GM19467 (cell line): Measurements from ENCODE around the gene NEAT1.

Experiments
- ATAC-seq: cut with Tn5 transposase; IDR thresholded peaks from one replicate; pipeline ENCODE4 v1.9.1; 2021; ENCODE audit warnings: mild to moderate bottlenecking, moderate library complexity; ENCODE audit not compliant: unreplicated experiment

NEAT1 gene

DNA sequence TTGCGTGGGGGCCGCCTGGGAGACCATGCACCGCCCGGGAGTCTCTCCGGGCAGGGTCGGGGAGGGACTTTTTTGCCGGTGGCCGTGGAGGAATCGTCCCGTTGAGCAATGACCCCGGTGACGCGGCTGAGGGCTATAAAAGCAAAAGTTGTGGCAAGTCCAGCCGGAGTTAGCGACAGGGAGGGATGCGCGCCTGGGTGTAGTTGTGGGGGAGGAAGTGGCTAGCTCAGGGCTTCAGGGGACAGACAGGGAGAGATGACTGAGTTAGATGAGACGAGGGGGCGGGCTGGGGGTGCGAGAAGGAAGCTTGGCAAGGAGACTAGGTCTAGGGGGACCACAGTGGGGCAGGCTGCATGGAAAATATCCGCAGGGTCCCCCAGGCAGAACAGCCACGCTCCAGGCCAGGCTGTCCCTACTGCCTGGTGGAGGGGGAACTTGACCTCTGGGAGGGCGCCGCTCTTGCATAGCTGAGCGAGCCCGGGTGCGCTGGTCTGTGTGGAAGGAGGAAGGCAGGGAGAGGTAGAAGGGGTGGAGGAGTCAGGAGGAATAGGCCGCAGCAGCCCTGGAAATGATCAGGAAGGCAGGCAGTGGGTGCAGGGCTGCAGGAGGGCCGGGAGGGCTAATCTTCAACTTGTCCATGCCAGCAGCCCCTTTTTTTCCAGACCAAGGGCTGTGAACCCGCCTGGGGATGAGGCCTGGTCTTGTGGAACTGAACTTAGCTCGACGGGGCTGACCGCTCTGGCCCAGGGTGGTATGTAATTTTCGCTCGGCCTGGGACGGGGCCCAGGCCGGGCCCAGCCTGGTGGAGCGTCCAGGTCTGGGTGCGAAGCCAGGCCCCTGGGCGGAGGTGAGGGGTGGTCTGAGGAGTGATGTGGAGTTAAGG is at the start of gene NEAT1:
NEAT1 (plus strand) TSS at position 166 of the 883 bp plus-strand sequence.
- no peak for ATAC-seq

DNA sequence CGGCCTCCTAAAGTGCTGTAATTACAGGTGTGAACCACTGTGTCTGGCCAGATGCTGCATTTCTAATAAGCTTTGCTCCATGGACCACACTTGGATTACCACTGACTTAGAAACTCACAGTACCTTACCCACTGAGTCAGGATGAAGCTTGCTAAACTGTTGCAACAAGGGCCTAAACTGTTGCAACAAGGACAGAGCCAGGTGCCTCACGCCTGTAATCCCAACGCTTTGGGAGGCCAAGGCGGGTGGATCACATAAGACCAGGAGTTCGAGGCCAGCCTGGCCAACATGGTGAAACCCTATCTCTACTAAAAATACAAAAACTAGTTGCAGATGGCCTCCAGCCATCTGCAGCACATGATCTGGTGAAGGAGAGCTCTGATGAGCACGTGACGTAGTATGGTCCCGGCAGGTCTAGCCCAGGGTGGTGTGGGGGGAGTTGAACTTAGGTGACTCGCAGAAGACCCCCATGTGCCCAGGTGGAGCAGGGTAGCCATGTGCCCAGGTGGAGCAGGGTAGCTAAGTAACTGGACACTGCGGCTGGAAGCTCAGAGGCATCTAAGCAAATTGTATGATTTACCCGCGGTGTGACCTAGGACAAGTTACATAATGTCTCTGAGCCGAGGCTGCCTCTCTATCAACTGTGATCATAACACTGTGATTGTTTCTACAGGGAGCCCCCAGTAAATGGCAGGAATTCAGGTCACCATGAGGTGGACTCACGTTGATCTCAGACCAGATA is 48.6 kb upstream of the NEAT1 start:
- no peak for ATAC-seq

DNA sequence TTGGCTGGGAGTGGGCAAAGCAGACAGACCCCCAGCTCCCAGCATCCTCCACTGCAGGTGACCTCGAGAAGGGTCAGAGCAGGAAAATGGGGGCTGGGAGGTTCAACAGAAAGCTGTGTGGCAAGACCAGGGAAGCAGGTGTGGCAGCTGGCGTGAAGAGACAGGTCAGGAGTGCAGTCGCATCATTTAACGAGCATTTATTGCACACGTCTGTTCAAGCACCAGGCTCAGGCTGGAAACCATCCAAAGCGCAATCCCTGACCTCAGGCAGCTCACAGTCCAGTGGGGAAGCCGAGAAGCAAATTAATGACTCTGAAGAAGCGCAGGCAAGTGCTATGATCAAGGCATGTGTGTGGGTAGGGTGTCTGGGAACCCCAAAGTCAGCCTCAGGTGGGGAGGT is 47.6 kb upstream of the NEAT1 start:
- ATAC-seq, result no peak

DNA sequence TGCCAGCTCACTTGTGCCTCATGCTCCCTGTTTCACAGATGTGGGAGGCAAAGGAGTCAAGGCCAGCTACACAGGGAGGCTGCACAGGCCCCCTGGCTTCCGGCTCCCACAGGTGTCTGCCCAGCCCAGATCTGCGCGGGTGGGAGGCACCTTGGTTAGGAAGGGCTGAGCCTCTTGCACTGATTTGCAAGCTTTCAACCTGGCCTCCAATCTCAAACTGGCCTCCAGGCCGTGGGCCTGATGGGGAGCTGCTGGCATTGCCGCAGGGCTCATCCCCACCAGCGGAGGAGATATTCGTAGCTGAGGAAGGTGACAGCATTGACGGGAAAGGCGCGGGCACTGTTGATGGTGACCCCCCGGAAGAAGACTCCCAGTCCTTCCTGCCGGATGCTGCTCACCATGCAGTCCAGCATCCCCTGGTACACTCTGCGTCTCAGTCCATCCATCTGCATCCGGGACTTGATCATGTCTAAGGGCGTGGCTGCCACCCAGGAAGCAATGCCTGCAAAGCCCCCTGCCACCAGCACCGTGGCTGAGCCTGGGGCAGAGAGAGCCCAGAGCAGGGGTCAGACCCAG is 46.4 kb upstream of the NEAT1 start:
- no peak for ATAC-seq

DNA sequence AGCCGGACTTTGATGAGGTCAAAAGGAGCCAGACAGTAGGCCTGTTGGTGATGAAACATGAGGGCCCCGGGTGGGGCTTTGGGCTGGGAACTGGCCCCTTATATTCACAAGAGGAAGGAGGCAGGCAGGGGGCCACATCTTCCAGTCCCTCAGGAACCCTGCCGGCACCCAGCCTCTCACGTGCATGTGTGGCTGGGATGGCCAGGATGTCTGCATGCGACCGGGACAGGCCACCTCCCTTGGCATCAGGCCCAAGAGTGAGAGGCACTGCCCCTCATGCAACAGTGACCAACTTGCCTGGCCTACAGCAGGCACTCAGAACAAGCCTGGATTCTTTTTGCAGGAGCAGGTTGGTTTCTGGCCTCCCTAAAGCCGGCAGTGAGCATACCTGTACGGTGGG is 45.6 kb upstream of the NEAT1 start:
- ATAC-seq, result no peak

DNA sequence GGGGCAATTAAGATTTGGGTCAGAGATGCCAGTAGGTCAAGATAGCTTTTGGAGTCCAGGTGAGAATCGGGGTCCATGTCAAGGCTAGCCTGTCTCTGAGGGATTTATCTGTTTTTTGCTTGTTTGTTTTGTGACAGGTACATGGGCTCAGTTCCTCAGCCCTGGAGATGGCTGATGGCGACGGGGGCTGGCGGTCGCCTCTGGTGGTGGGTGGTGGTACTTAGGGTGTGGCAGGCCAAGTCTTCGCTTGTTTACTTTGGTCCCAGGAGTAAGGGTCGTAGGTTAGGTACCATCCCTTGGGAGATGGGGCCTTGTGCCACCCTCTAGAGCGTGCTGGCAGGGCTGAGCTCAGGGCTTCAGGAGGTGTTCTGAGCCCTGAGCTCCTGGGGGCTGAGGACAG is 44.8 kb upstream of the NEAT1 start:
- ATAC-seq, result no peak

DNA sequence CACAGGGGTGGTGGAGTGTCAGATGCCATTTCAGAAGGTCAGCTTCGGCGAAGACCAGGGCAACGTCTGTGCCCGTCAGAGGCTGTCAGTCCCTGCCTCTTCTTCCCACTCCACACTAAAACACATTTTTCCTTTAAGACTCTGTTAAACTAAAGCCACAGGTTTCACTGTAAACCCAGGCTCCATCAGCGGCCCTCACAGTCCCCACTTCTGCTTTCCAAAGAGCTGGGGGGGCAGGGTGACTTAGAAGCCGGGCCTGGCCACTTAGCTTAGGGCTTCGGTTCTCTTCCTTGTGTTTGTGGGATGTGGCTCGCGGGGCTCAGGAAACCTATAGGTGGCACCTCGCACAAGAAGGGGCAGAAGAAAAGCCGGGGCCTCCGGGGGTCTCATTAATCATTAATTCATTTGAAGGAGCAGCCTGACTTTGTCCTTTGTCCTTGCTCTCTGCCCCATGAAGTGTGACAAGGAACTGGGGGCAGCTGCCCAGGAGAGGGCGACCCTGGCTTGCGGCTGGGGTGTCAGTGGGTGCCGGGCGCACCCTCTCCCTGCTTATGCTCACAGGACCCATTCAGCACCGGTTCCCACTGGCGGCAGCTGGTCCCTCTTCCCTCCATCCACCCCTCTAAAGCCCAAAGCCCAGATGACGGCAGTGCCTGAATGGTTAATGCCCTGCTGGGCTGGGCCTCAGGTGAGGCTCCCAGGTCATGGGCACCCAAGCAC is 44.2 kb upstream of the NEAT1 start:
- ATAC-seq, result no peak

DNA sequence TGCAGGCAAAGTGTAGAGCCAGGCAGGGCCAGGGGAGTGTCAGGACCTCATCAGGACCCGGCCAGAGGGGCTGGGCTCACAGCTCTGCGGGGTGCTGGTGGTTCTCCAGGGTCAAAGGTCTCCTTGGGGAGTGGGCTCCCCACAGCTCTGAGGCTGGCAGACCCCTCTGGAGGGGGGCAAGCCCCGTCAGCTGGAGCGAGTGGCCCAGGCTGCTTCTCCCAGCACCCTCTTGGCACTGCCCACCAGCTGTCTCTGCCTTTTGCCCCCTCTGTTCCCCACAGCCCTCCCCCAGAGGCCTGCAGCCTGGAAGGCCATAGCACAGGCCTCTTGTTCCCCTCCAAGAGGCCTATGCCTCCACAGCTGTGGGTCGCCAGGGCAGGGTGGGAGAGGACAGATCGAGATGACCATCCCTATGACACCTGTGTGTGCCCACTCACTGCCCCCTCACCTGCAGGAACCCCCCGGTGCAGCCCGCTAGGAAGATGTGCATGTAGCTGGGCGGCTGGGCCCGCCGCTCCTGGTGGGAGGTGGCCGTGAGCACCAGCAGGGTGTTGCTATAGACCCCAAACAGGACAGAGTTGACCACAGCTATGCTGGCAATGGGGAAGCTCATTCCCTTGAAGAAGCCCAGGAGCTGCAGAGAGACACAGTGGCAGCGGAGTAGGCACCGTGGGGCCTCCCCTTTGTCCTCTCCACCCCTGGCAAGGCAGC is 43.5 kb upstream of the NEAT1 start:
- no peak for ATAC-seq

DNA sequence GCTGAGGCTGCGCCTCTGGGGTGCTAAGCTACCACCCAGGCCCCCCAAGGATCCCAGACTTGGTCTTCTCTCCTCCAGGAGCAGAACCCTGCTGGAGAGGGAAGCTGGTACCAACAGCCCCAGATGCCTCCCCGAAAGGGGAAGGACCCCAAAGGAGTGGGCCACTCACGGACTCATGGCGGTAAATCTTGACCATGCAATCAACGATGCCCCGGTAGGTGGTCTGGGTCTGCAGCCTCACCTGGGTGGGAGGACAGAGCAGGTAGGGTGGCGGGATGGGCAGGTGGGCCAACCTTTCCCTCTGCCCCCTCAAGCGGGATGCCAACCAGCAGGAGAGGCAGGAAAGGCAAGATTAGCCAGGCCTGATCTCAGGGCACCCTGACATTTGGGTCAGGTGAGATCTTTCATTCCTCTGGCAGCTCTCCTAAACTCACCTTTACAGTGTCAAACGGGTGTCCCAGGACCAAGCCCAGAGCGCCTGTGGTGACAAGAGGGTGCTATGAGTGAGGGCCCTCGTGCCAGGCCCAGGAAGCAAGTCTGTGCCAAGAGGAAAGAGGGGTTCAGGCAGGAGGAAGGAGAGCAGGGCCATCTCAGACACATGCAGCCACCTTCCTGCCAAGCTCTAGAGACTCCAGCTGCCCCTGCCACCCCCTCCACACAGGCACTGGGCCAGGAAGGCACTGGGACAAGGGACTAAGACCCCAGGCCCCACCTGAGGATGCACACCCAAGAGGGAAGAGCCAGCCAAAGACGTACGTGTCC is 42.7 kb upstream of the NEAT1 start:
- ATAC-seq, result no peak

DNA sequence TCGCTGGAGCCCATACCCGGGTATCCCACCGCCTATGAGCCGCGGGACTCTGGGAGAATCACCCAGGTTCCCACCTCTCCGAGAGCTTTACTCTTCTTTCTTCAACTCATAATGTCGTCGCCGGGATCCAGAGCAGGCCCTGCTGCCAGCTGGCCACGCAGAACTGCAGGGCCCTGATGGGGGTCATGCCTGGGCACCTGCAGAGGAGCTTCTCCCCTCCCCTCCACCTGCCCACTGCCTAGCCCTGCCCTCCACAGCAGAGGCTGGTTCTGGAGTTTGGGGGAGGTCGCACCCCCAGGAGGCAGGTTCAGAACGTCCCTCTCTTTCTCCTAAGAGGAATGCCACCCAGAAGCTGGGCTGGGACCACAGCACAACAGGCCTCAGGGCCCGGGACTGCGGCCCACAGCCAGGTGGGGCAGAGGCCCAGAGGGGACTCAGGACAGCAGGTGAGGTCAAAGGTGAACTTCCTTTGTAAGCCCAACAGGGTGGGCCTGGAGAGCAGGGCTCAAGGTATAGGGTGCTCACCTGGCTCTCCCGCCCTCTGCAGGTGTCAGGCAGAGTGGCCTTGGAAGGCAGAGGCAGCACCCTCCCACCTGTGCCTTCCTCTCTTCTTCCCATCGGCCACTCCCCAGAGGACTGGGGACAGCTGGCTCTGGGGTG is 42.0 kb upstream of the NEAT1 start:
- no peak for ATAC-seq

DNA sequence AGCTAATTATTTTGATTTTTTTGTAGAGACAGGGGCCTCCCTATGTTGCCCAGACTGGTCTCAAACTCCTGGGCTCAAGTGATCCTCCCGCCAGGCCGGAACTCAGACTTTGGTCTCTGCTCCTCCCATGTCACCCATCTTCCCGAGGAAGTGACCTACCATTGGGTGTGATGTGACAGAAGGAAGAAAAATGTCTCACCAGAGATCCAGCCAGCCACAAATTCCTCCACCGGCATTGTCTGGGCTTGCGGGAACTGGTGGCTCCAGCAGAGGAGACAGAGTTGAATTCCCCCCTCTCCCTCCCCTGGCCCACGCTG is 40.9 kb upstream of the NEAT1 start:
- peak; percentile 4 for ATAC-seq

DNA sequence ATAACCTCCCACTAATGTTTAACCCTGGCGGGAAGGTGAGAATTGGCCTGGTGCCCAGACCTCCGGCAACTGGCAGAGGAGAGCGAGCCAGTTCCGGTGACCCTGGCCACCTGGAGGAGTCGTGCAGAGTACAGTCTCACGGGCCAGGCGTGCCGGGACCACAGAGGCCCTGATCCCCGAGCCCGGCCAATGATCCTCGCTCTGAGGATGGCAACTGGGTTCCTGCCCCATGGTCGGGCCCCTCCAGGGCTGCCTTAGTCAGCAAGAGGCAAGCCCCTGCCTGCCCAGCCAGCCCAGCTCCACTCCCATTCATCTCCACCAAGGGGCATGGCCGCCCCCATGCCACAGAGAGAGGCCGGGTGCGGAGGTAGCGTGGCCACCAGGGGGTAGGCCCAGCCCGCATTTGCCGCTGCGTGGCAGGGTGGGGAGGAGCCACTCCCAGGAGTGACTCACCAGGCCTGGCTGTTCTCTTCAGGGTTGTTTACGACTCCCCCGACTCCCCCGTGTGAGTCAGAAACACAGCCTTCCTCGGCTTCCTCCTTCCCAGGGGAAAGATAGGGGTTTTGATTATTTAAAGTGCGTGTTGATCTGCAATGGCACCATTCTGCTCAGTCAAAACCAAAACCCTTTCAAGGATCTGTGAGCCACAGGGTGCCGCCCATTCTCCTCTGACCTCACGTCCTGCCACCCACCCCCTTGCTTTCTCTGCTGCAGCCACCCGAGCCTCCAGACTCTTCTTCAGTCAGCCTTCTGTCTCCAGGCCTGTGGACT is 40.4 kb upstream of the NEAT1 start, which contains the start of gene SLC25A45:
SLC25A45 (minus strand) TSS at position 614 of the 771 bp plus-strand sequence. CDS start 695 bp downstream, outside the sequence.
- peak; percentile 50 for ATAC-seq

DNA sequence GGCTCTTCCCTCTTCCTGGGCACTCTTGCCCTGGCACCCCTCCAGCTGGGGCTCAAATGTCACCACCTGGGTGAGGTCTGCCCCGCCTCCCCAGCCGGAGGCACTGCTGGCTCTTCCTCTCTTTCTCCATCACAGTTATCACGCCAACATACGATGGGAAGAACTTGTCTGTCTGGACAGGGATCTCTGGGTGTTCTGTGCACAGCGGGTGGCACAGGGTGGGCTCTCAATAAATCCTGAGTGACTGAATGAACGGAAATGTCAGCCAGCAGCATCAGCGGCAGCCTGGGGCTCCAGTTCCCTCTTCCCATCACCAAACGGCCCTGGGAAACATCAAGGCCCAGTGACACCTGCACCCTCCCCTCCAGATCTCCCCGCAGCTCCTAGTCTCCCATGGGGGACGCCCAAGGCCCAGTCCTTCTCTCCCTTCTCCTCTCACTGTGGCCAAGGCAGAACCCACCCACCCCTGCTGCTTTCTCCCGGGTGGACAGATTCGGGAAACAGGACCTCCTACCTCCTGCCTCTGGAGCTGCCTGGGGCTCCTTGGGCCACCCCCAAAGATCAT is 39.7 kb upstream of the NEAT1 start:
- ATAC-seq, result no peak

DNA sequence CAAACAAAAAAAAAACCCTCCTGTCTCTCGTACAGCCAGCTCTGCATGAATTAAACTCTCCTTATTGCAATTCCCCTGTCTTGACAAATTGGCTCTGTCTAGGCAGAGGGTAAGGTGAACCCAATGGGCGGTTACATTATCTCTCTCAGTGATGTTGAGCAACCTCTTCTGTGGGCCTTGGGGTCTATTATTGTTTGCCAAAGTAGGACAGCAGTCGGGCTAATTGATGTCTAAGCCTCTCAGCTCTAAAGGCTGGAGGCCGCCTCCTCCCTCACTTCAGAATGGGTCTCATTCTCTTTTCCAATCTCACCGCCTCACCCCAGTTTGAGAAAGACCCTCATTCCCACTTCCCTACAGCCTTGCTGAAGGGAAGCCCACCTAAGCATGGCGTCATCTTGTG is 38.8 kb upstream of the NEAT1 start:
- ATAC-seq, result no peak

DNA sequence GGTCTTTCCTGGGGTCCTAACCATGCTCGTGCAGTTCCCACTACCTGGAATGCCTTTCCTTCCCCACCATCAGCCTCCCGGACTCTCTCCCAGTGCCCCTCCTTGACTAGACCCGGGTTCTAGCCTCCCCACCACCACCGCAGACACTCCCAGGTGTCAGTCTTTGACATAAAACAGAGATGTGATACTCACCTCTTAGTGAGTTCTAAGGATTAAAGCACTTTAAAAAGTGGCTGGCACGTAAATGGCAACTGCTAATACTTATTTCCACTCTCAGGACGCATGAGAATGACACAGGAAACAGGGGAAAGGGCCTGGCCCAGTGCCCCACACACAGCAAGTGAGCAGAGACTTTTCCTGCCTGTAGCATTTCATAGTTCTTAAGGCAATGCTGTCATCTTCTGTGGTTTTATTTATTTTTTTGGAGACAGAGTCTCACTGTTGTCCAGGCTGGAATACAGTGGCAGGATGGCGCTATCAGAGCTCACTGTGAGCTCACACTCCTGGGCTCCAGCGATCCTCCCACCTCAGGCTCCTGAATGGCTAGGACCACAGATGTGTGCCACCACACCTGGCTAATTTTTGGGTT is 38.2 kb upstream of the NEAT1 start:
- ATAC-seq, result no peak

DNA sequence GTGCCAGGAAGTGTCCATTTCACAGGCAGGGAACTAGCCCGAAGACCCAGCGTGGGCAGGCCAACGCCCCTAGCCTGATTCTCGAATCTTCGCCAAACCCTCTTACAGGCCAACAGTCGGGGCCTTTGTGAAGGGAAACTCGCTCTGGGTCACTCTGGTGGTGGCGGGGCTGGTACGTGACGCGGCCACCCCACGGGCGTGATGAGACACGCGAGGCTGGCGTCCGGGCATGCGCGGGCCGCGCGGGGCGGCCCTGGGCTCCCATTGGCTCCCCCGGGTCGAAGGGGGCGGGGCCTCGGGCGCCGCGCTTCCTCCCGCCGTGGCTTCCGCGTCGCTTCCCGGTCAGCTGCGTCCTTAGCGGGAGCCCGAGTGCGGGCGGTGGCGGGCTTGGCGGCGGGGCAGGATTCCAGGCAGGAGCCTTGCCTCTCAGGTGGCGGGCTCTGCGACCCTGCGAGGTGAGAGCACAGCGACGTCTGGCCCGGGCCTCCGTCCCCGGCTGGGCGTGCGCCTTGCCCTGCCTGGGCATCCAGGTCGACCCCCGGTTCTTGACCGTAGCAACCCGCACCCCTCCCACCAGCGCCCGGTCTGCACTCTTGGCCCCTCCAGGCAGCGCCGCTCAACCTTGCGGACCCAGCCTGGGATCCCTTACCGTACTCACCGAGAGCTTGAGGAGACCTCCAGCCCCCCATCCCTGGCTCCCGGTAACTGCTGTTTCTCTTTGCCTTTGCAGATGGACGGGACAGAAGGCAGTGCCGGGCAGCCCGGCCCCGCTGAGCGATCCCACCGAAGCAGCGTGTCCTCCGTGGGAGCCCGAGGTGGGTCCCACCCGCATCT is 36.1 kb upstream of the NEAT1 start, which contains the start of gene FRMD8:
FRMD8 (plus strand) TSS at position 331 of the 834 bp plus-strand sequence; CDS start at position 731, 400 bp downstream.
- ATAC-seq, result peak; percentile 33

DNA sequence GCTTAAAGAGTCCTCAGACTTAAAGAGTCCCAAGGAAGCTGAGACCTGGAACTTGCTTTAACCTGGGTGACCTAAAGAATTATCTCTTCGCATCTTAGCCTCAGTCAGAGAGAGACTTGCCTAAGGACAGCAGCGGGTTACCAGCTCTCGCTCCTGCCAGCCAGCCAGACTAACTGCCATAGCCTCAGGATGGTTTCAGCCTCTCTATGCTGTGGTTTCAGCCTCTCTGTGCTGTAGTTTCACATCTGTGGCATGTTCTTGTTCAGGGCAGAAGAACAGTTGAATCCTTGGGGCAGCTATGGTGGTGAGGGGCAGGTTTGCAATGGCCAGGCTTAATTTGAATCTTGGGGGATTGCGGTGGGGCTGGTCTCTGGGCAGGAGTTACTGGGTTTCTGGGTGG is 33.9 kb upstream of the NEAT1 start:
- no peak for ATAC-seq
